CD4-positive, alpha-beta T cell treated with Interleukin-12 subunit alpha and Interleukin-12 subunit beta, for 1 hour (primary cell): ENCODE measurements around the gene DDB1.

Experiments
- DNase-seq: peaks from one replicate; pipeline ENCODE4 v3.0.0-alpha.2; 2020

Gene DDB1

DNA sequence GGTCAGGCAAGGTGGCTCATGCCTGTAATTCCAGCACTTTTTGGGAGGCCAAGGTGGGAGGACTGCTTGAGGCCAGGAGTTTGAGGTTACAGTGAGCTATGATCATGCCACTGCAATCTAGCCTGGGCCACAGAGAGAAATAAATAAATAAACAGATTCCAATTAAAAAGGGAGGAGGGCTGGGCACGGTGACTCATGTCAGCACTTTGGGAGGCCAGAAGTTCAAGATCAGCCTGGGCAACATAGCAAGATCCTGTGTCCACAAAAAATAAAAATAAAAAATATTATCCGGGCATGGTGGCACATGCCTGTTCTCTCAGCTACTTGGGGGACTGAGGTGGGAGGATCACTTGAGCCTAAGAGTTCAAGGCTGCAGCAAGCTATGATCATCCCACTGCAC is 21.3 kb upstream of the DDB1 start:
- no peak for DNase-seq

DNA sequence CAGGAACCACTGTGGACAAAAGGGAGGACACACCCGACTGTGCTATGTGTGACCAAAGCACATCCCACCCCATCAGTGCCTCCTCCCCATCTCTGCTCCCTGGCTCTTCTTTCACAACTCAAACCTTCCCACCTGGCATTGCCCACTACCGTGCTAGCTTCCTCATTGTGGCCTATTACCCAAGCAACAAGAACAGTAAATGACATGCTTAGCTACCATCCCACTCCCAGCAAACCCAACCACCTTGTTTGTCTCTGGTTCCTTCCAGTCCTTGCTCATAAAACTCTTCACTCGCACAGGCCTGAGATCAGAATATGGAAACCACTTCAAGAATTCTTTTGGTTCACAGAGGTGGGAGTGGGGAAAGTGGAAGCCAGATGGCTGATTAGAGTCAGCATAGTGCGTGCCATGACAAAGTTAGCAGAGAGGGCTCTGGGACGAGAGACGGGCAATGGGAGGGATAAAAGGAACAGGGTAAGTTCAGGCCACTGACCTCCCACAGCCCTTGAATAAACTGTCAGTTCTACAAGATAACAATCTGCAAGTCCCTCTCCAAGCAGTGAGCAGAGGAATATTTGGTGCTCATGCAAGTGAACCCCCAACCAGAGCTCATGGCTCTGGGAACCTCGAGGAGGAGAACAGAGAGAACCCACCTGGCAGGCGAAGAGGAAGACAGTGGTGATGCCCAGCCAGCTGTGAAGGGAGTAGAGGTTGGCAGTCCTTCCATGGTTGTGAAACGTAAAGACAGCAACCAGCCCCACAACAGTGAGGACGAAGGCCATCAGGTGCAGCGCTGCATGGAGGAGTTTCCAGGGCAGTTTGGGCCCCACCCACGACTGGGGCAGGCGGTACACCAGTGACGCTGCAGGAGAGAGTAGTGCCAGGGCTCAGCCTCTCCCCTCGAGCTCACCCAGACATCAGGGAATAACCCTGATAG is 20.5 kb upstream of the DDB1 start:
- DNase-seq, result no peak

DNA sequence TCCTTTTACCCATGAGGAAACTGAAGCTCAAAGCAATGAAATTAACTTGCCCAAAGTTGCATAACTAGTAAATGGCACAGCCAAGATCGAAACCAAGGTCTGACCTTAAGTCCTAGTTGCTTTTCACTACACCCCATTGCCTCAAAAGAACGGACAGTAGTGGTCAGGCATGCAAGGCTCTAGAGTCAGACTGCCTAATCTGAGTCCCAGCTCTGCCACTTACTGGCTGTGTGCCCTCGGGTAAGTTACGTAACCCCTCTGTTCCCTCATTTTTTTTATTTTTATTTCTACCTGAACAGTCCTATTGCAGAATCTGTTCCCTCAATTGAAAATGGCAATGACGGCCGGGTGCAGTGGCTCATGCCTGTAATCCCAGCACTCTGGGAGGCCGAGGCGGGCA is 19.1 kb upstream of the DDB1 start:
- no peak for DNase-seq

DNA sequence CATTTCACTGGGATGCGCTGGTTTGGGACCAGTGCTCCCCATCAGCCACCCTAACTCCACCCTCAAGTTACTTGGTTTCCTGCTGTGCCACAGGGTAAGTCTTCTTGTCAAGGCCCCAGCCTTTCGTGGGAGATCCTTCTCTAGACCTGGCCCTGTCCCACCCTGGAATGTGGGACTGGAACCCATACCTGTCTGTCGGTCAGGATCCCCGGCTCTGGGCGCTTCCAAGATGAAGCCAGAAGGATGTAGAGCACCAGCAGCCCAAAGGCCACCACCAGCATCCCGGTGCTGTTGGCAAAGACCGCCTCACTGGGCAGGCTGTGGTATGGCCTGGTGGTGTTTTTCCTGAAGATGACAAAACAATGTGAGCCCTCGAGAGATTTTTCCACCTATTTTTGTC is 17.9 kb upstream of the DDB1 start:
- no peak for DNase-seq

DNA sequence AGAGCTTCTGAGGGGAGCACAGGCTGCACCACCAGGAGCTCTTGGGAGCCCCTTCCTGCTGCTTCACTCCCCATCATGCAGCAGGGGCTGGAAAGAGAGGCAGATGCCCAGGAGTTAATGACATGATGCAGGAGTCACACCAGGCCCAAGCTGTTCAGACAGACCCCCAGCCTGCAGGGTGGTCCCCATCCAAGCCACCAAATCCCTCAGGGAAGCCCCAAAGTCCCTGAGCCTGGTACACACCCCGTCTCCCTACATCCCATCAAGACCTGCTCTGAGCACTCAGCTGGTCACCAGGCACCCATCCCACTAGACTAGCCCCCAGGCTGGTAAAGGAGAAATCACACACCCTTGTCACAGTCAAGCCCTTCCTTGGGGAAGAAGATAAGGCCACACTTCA is 17.4 kb upstream of the DDB1 start:
- no peak for DNase-seq

GRCh38 chr11:61349916-61350315 is 17.0 kb upstream of the DDB1 start:
- DNase-seq, result no peak

- no peak for DNase-seq
Measured at GRCh38 chr11:61349189-61349751, 16.4 kb upstream of the DDB1 start.

- DNase-seq, result no peak
Measured at GRCh38 chr11:61347916-61348461, 15.1 kb upstream of the DDB1 start.

- DNase-seq, result no peak
Measured at GRCh38 chr11:61345954-61346843, 13.3 kb upstream of the DDB1 start.

- no peak for DNase-seq
Measured at GRCh38 chr11:61345170-61345610, 12.3 kb upstream of the DDB1 start.

DNA sequence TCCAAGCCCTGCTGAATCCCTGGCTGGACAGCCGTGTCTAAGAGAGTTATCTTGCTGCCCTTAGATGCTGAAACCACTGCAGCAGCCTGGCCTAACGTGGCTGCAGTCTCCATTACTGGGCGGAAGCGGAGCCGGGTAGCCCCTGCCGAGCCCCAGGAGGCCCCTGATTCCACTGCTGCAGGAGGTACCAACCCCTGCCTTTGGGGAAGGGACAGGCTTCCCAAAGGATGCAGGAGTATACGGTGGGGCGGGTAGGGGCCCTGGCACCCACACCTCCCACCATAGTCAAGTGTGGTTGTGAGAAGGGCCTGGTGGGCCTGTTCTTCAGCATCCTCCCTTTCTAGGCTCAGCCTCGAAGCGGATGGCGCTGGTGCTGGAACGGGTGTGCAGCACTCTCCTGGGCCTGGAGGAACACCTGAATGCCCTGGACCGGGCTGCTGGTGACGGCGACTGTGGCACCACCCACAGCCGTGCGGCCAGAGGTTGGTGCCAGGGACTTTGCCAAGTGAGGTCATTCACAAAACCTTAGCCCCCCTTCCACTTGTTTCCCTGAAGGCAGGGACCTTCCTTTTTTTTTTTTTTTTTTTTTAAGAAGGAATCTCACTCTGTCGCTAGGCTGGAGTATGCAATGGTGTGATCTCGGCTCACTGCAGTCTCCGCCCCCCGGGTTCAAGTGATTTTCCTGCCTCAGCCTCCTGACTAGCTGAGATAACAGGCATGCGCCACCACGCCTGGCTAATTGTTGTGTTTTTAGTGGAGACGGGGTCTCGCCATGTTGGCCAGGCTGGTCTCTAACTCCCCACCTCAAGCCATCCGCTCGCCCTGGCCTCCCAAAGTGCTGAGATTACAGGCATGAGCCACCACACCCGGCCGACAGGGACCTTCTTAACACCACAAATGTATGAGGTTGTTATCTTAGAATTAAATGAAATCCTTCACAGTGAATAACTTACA is 11.2 kb upstream of the DDB1 start:
- no peak for DNase-seq

DNA sequence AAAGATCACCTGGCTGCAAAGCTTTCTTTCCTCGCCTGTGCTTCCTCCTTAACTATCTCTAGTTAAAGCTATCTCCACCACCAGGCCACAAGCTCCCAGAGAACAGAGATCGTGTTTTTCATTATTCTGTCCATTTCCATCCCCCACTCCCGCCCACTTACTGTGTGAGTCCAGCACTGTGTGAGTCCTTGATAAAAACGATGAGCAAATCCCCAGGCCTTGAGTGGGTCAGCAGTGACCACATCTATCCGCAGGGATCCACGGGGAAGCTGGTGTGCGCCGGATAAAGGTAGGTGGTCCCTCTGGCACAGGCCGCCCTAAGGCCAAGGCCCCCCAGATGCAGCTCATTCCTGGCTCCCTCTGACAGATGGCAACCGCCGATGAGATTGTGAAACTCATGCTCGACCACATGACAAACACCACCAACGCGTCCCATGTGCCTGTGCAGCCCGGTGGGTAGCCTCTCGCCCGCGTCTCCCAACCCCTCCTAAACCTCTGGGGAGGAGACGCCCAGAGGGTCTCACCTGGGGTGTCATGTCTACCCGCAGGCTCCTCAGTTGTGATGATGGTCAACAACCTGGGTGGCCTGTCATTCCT is 9.4 kb upstream of the DDB1 start:
- DNase-seq, result no peak

DNA sequence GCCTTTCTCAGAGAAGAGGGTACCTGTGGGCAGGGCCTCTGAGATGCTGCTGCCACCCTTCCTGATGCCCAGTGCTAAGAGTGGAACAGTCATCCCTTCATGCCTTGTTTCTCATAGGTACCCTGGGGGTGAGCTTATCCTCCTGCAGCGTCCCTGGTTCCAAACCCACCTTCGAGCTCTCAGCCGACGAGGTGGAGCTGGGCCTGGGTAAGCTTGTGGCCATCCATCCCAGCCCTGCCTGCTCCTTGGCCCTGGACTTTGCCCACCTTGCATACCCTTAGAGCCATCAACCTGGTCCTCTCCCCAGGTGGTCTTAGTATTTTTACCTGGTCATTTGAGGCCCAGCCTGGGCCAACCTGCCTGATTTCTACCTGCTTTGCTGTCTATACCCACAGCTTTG is 8.8 kb upstream of the DDB1 start:
- DNase-seq, result no peak

DNA sequence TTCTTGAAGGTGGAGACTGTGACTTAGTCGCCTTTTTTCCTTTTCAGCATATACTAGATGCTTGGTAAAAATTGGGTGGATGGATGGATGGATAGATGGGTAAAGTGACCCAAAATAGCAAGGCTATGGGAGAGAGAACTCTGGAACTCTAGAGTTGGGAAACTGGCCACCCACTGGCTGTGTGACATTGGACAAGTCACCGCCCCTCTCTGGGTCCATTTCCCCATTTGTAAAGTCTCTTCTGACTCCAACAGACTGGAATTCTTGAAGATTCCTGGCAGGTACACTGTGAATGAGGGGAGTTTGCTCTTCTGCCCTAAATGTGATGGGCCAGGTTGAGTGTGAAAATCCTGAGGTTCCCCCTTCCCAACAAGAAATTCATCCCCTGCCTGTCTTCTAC is 8.1 kb upstream of the DDB1 start:
- no peak for DNase-seq

GRCh38 chr11:61339490-61339878 is 6.6 kb upstream of the DDB1 start:
- no peak for DNase-seq

GRCh38 chr11:61338783-61339489 is 6.0 kb upstream of the DDB1 start:
- DNase-seq, result no peak

- no peak for DNase-seq
Measured at GRCh38 chr11:61337706-61338470, 5.0 kb upstream of the DDB1 start.

DNA sequence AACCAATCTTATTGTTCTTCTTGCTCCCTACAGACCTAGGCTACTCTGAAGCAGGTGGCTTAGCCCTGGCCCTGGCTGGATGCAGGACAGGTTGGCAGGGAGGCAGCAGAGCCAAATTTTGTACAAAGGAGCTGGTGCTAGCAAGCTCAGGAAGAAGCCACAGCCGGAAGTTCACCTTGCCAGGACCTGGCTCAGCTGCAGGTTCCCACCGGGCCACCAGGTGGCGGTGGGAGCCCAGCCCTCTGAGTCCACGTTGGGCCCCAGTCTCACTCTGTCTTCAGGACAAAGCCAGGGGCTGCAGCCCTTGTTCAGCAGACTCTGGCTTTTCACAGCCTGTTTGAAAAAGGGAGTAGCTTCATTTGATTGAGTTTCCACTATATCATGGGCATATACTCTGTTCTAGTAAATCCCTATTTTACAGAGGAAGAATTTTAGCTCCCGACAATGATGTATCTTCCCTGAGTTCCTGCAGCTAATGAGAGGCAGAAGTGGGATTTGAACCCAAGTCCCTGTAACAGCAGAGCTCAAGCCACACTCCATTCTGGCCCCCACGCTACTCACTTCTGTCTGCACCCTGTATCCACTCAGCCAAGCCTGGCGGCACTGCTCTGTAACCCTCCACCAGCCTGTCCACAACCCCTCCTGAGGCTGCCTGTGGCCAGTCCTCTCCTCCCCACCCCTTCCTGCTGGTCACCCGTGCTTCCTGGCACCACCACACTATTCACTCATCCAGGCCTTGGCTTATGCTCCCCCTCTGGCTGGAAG is 3.4 kb upstream of the DDB1 start:
- DNase-seq, result peak; percentile 86

- DNase-seq, result no peak
Measured at GRCh38 chr11:61335355-61335710, 2.4 kb upstream of the DDB1 start.
